ENCODE results near the gene TMEM175. TPM values are rescaled to one million over a fixed set of nuclear protein-coding genes. Genes with fewer than 3 reads are reported as not detected.
A peak's percentile ranks its signal among the peaks of the same experiment; 100 is the strongest.

The TMEM175 gene
- total RNA-seq (2014; rRNA removed) (18.5 and 25.1 TPM in 2 replicates), Bru-seq, nascent RNA (percentile 46 among the genes with signal in this experiment), BruChase-seq, experiment 1, labeled RNA remaining after a 6-hour chase (percentile 48 among the genes with signal in this experiment), BruChase-seq, experiment 2, labeled RNA remaining after a 2-hour chase (percentile 48 among the genes with signal in this experiment)
- long read RNA-seq, transcript TMEM175-202 (11 exons, 2,236 nt), result minor isoform, 9 of 68 reads
- long read RNA-seq, transcript TMEM175-201 (11 exons, 1,860 nt), result major isoform, 18 of 68 reads
- long read RNA-seq, partial matches to known transcripts, result 7 of 68 reads
- long read RNA-seq, other reads (novel, unspliced or antisense), result 29 of 68 reads

GRCh38 chr4:931960-932712 is at the start of gene TMEM175, which contains the start of gene GAK:
TMEM175 (plus strand) TSS chr4:932460; CDS start chr4:947740, 15,280 bp downstream.
GAK (minus strand) TSS chr4:932316; CDS start chr4:932187, 129 bp downstream.
- POLR2A ChIA-PET (ENCODE audit: unreplicated experiment), result no interaction called here
- Histone ChIP-seq H3F3A (ENCODE audit: low read length, unreplicated experiment) (no peaks in the 10 kb centered on the region), H2AFZ (ENCODE audit: low read length) (peak within 1 kb of the TSS; percentile 78), H3K27me3 (ENCODE audit: low read length) (no peaks in the 10 kb centered on the region), H3K4me3 (ENCODE audit: low read length) (peak within 1 kb of the TSS; percentile 83), H3K9ac (ENCODE audit: low read length) (peak within 1 kb of the TSS; percentile 97), H4K20me1 (ENCODE audit: low read length) (peaks cover 22% of the 10 kb centered on the region), H3K9me2 (replicated peaks; ENCODE audit: low read length) (no peaks in the 10 kb centered on the region), H3K4me2 (ENCODE audit: low read length) (peak within 1 kb of the TSS; percentile 99), H3K79me2 (ENCODE audit: low read length) (peaks cover 55% of the 10 kb centered on the region), H3K27ac (ENCODE audit: low read length) (peak within 1 kb of the TSS; percentile 57), H3K36me3 (ENCODE audit: low read depth, low read length) (no peaks in the 10 kb centered on the region), H3K4me1 (ENCODE audit: insufficient read depth, low read length) (peaks cover 17% of the 10 kb centered on the region), H3K9me3 (ENCODE audit: low read length) (no peaks in the 10 kb centered on the region)
- intact Hi-C loops (cut with micrococcal nuclease), result no loop called here
- peak; percentile 95 for DNase-seq
- TF ChIP-seq, protein P1, sequence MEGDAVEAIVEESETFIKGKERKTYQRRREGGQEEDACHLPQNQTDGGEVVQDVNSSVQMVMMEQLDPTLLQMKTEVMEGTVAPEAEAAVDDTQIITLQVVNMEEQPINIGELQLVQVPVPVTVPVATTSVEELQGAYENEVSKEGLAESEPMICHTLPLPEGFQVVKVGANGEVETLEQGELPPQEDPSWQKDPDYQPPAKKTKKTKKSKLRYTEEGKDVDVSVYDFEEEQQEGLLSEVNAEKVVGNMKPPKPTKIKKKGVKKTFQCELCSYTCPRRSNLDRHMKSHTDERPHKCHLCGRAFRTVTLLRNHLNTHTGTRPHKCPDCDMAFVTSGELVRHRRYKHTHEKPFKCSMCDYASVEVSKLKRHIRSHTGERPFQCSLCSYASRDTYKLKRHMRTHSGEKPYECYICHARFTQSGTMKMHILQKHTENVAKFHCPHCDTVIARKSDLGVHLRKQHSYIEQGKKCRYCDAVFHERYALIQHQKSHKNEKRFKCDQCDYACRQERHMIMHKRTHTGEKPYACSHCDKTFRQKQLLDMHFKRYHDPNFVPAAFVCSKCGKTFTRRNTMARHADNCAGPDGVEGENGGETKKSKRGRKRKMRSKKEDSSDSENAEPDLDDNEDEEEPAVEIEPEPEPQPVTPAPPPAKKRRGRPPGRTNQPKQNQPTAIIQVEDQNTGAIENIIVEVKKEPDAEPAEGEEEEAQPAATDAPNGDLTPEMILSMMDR (conservative IDR thresholded peaks at IDR 0.05; ENCODE audit: low read depth, low read length), result no peak
- TF ChIP-seq EZH2phosphoT487 (IDR thresholded peaks at IDR 0.05; ENCODE audit: borderline replicate concordance, low read length) (no peak), EZH2 (IDR thresholded peaks at IDR 0.05; ENCODE audit: low read length, unreplicated experiment) (no peak)
- no TSS peak for BruUV-seq (replicated peaks)
- peak; percentile 94 for ATAC-seq
- CTCF ChIA-PET, result interaction anchor here (0.9 kb wide), 1 partner anchor 55 kb away, joined by 5 read pairs; the partner anchor contains the start of gene IDUA

DNA sequence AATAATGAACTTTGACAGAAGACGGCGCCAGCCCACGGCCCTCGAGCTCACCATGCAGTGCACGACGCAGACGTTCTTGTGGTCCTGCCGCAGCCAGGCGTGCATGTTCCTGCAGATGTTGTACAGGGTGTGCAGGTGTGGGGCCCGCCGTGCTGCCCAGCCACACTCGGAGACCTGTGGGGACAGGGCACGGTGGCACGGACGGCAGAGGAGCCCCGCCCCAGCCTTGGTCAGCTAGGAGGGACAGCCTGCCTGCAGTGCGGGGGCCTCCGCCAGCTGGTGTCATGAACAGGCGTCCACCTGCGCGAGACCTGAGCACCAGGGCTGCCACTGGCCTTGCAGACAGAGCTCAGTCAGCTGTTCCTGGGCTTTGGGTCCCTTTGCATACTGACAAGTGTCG is 49.6 kb upstream of the TMEM175 start:
- Histone ChIP-seq H3K9me2 (replicated peaks; ENCODE audit: low read length) (no peaks in the 10 kb centered on the region), H2AFZ (ENCODE audit: low read length) (no peak overlapping the region), H3K4me1 (ENCODE audit: insufficient read depth, low read length) (no peaks in the 10 kb centered on the region), H3K27ac (ENCODE audit: low read length) (no peak overlapping the region), H3K4me3 (ENCODE audit: low read length) (no peak overlapping the region), H4K20me1 (ENCODE audit: low read length) (no peaks in the 10 kb centered on the region), H3K4me2 (ENCODE audit: low read length) (no peak overlapping the region), H3K9me3 (ENCODE audit: low read length) (no peaks in the 10 kb centered on the region), H3K27me3 (ENCODE audit: low read length) (no peaks in the 10 kb centered on the region), H3K79me2 (ENCODE audit: low read length) (no peaks in the 10 kb centered on the region), H3K36me3 (ENCODE audit: low read depth, low read length) (no peaks in the 10 kb centered on the region), H3F3A (ENCODE audit: low read length, unreplicated experiment) (no peaks in the 10 kb centered on the region), H3K9ac (ENCODE audit: low read length) (no peak overlapping the region)
- BruUV-seq (replicated peaks), result no TSS peak
- TF ChIP-seq EZH2phosphoT487 (IDR thresholded peaks at IDR 0.05; ENCODE audit: borderline replicate concordance, low read length) (no peak), EZH2 (IDR thresholded peaks at IDR 0.05; ENCODE audit: low read length, unreplicated experiment) (no peak)
- TF ChIP-seq, protein P1 (conservative IDR thresholded peaks at IDR 0.05; ENCODE audit: low read depth, low read length), result no peak
- POLR2A ChIA-PET (ENCODE audit: unreplicated experiment), result no interaction called here
- intact Hi-C loops (cut with micrococcal nuclease), result no loop called here
- ATAC-seq, result no peak
- no peak for DNase-seq
- CTCF ChIA-PET, result no interaction called here

Data from PC-3 (cell line).